ENCODE data around the gene RTN4RL2. TPM values are rescaled to one million over a fixed set of nuclear protein-coding genes. Genes with fewer than 3 reads are reported as not detected.

Gene RTN4RL2
- total RNA-seq, 1 experiment from 2014 or later = 4.6 TPM

GRCh38 chr11:57471496-57471895 is 11.2 kb downstream of the RTN4RL2 start:
- ChIA-PET CTCF (no interaction called here), POLR2A (ENCODE audit: unreplicated experiment) (no interaction called here)
- Histone ChIP-seq H3K36me3 (ENCODE audit: low read depth) (no peaks in the 10 kb centered on the region), H3K27me3 (ENCODE audit: insufficient read depth, low read depth) (no peaks in the 10 kb centered on the region), H2AFZ (no peak overlapping the region), H3K4me3 (no peak overlapping the region), H3K4me2 (no peak overlapping the region), H3K4me1 (replicated peaks; ENCODE audit: insufficient read depth) (peaks cover 12% of the 10 kb centered on the region), H3F3A (ENCODE audit: insufficient read depth, low read depth) (no peaks in the 10 kb centered on the region), H3K9me3 (ENCODE audit: insufficient read depth, low read depth) (no peaks in the 10 kb centered on the region), H3K27ac (no peak overlapping the region), H4K20me1 (ENCODE audit: insufficient read depth) (no peaks in the 10 kb centered on the region), H3K79me2 (ENCODE audit: low read depth) (no peaks in the 10 kb centered on the region), H3K9me2 (ENCODE audit: insufficient read depth) (no peaks in the 10 kb centered on the region)
- peak in 1 of 2 experiments; percentile 14 for DNase-seq
- TF ChIP-seq EZH2 (IDR thresholded peaks at IDR 0.05; ENCODE audit: low read depth) (no peak), CTCF (conservative IDR thresholded peaks at IDR 0.05) (no peak)
- intact Hi-C loops (cut with micrococcal nuclease; ENCODE audit: unreplicated experiment) = no loop called here
- no TSS peak for BruUV-seq (replicated peaks)

GRCh38 chr11:57473285-57473841 is 13.0 kb downstream of the RTN4RL2 start:
- CTCF ChIA-PET = interaction anchor here (0.5 kb wide), 1 partner anchor 16 kb away, joined by 4 read pairs; no protein-coding TSS in a partner anchor
- H3K27me3 ChIP-seq (ENCODE audit: insufficient read depth, low read depth) = no peaks in the 10 kb centered on the region
- BruUV-seq (replicated peaks) = no TSS peak

GRCh38 chr11:57474017-57474802 is 13.9 kb downstream of the RTN4RL2 start:
- no peak overlapping the region for H2AFZ ChIP-seq
- H3K4me2 ChIP-seq = no peak overlapping the region
- H3K9me3 ChIP-seq (ENCODE audit: insufficient read depth, low read depth) = no peaks in the 10 kb centered on the region
- no peaks in the 10 kb centered on the region for H3K9me2 ChIP-seq (ENCODE audit: insufficient read depth)
- peaks cover 11% of the 10 kb centered on the region; the same call in 1 of the 2 replicates for H3F3A ChIP-seq (ENCODE audit: insufficient read depth, low read depth)
- H3K27me3 ChIP-seq (ENCODE audit: insufficient read depth, low read depth) = no peaks in the 10 kb centered on the region
- TF ChIP-seq CTCF (conservative IDR thresholded peaks at IDR 0.05) = no peak
- no peak for TF ChIP-seq EZH2 (IDR thresholded peaks at IDR 0.05; ENCODE audit: low read depth)
- ChIA-PET CTCF (interaction anchor here (0.6 to 0.8 kb wide), 2 partner anchors 10 to 18 kb away, joined by 3 to 14 read pairs; no protein-coding TSS in a partner anchor), POLR2A (ENCODE audit: unreplicated experiment) (no interaction called here)
- no peak overlapping the region for H3K27ac ChIP-seq
- H3K79me2 ChIP-seq (ENCODE audit: low read depth) = no peaks in the 10 kb centered on the region
- peaks cover 12% of the 10 kb centered on the region for H3K4me1 ChIP-seq (replicated peaks; ENCODE audit: insufficient read depth)
- no TSS peak for BruUV-seq (replicated peaks)
- H3K36me3 ChIP-seq (ENCODE audit: low read depth) = no peaks in the 10 kb centered on the region
- H4K20me1 ChIP-seq (ENCODE audit: insufficient read depth) = no peaks in the 10 kb centered on the region
- DNase-seq = no peak
- intact Hi-C loops (cut with micrococcal nuclease; ENCODE audit: unreplicated experiment) = no loop called here
- no peak overlapping the region for H3K4me3 ChIP-seq

More at GRCh38 chr11:57473285-57473841, 13.0 kb downstream of the RTN4RL2 start:
- Histone ChIP-seq H3K4me1 (replicated peaks; ENCODE audit: insufficient read depth) (peaks cover 12% of the 10 kb centered on the region), H3K9me2 (ENCODE audit: insufficient read depth) (no peaks in the 10 kb centered on the region), H3K36me3 (ENCODE audit: low read depth) (no peaks in the 10 kb centered on the region), H3F3A (ENCODE audit: insufficient read depth, low read depth) (peaks cover 11% of the 10 kb centered on the region; the same call in 1 of the 2 replicates), H3K9me3 (ENCODE audit: insufficient read depth, low read depth) (no peaks in the 10 kb centered on the region), H4K20me1 (ENCODE audit: insufficient read depth) (no peaks in the 10 kb centered on the region), H3K4me3 (no peak overlapping the region), H2AFZ (no peak overlapping the region), H3K4me2 (no peak overlapping the region), H3K79me2 (ENCODE audit: low read depth) (no peaks in the 10 kb centered on the region), H3K27ac (no peak overlapping the region)
- no peak for DNase-seq
- POLR2A ChIA-PET (ENCODE audit: unreplicated experiment) = interaction anchor here (0.7 kb wide), 1 partner anchor 1092 kb away, joined by 4 read pairs; no protein-coding TSS in a partner anchor
- intact Hi-C loops (cut with micrococcal nuclease; ENCODE audit: unreplicated experiment) = no loop called here
- TF ChIP-seq CTCF (conservative IDR thresholded peaks at IDR 0.05) = no peak
- TF ChIP-seq EZH2 (IDR thresholded peaks at IDR 0.05; ENCODE audit: low read depth) = no peak

All from PC-9 (cell line).